Left lung (tissue), 10 donors: ENCODE data around the gene TRMT10B. TPM values are rescaled to one million over a fixed set of nuclear protein-coding genes. Genes with fewer than 3 reads are reported as not detected.
"Not testable (repeated sequence)": the region's sequence is repeated elsewhere in the genome, so short reads cannot be mapped to it uniquely, and the experiment has no call there.

ENCODE experiments used
- ATAC-seq: fragments of 200-7000 bp; cut with Tn5 transposase; one replicate; pipeline ENCODE4 v1.9.1; 2020; ENCODE audit warnings: moderate library complexity
- DNase-seq, 4 donors: peaks; one replicate each; pipeline ENCODE4 v3.0.0-alpha.2; 2013 to 2020
- H3K27ac ChIP-seq, 2 donors: fragments of 200-600 bp; sonication (generic) in 1 of 2; one replicate each; pipeline versions ENCODE4 v1.5.0 to v1.8.0; 2020 to 2021
- H3K27me3 ChIP-seq, 2 donors: fragments of 200-600 bp; sonication (generic) in 1 of 2; one replicate each; pipeline versions ENCODE4 v1.5.0 to v1.8.0; 2020 to 2021
- H3K36me3 ChIP-seq, 2 donors: fragments of 200-600 bp; sonication (generic) in 1 of 2; one replicate each; pipeline versions ENCODE4 v1.5.0 to v1.8.0; 2020 to 2021
- H3K4me1 ChIP-seq, 2 donors: fragments of 200-600 bp; one replicate each; pipeline ENCODE4 v1.8.0; 2021
- H3K4me3 ChIP-seq, 2 donors: fragments of 200-600 bp; sonication (generic) in 1 of 2; one replicate each; pipeline versions ENCODE4 v1.5.0 to v1.8.0; 2020 to 2021; ENCODE audit warnings: mild to moderate bottlenecking in 1 of 2
- H3K9me3 ChIP-seq, 2 donors: fragments of 200-600 bp; sonication (generic) in 1 of 2; one replicate each; pipeline versions ENCODE4 v1.5.0 to v1.8.0; 2020 to 2021
- intact Hi-C, 2 donors: fragments of 100-400 bp; cut with DNase I; formaldehyde crosslinking; loops; one replicate each; pipeline versions ENCODE4 v1.11.2 to v1.14.2; 2022
- polyA plus RNA-seq, 6 donors: library from polyadenylated mRNA; unstranded; fragments of 120-200 nt; gene quantifications; one replicate each; pipeline ENCODE4 v1.2.1, GENCODE V29; 2013; ENCODE audit not compliant: insufficient read length in 6 of 6
- total RNA-seq, 2 donors: library from RNA; stranded (reverse); fragmentation: NEBNext Ultra II Directional; extraction: Animal tissue kit (Norgen Biotek cat#: 25700); gene quantifications; one replicate each; pipeline ENCODE4 v1.2.1, GENCODE V29; 2021
- TF ChIP-seq, protein P1 (sequence below), 2 donors: fragments of 200-600 bp; sonication (generic) in 1 of 2; IDR thresholded peaks; one replicate each; pipeline versions ENCODE4 v1.5.0 to v1.8.0; 2021; ENCODE audit warnings: antibody characterized with exemption in 2 of 2
- donor health status: DM: no; HTN: yes; CAD: no.
- donor health status: DM: no; HTN: no; CAD: no.

TRMT10B gene
- total and polyA plus RNA-seq, 8 donors, result 5.8 to 32.2 (median 26.2) TPM

DNA sequence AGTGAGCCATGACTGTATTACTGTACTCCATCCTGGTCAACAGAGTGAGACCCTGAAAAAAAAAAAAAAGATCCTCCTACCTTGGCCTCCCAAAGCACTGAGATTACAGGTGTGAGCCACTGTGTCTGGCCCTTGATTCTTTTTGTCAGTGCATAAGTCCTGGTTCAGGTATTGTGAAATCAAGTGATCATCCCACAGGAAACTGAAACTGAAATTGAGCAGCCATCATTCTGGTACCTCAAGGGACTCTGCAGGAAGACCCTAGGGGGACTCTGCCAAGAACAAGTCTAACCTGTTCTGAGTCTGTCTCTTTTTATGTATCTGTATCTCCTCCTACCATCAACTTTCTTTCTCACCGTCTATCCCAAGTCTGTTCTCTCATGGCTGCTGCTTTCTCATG lies 45.1 kb downstream of the TRMT10B start:
- Histone ChIP-seq H3K4me3 (no peak overlapping the region), H3K4me1 (peaks cover 15 to 29% of the 10 kb centered on the region in 2 donors), H3K36me3 (no peaks in the 10 kb centered on the region), H3K27ac (no peak overlapping the region), H3K27me3 (no peaks in the 10 kb centered on the region), H3K9me3 (no peaks in the 10 kb centered on the region)
- intact Hi-C loops, result no loop called here
- TF ChIP-seq, protein P1, sequence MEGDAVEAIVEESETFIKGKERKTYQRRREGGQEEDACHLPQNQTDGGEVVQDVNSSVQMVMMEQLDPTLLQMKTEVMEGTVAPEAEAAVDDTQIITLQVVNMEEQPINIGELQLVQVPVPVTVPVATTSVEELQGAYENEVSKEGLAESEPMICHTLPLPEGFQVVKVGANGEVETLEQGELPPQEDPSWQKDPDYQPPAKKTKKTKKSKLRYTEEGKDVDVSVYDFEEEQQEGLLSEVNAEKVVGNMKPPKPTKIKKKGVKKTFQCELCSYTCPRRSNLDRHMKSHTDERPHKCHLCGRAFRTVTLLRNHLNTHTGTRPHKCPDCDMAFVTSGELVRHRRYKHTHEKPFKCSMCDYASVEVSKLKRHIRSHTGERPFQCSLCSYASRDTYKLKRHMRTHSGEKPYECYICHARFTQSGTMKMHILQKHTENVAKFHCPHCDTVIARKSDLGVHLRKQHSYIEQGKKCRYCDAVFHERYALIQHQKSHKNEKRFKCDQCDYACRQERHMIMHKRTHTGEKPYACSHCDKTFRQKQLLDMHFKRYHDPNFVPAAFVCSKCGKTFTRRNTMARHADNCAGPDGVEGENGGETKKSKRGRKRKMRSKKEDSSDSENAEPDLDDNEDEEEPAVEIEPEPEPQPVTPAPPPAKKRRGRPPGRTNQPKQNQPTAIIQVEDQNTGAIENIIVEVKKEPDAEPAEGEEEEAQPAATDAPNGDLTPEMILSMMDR (IDR thresholded peaks at IDR 0.05), result no peak
- DNase-seq, result no peak
- no peak for ATAC-seq

DNA sequence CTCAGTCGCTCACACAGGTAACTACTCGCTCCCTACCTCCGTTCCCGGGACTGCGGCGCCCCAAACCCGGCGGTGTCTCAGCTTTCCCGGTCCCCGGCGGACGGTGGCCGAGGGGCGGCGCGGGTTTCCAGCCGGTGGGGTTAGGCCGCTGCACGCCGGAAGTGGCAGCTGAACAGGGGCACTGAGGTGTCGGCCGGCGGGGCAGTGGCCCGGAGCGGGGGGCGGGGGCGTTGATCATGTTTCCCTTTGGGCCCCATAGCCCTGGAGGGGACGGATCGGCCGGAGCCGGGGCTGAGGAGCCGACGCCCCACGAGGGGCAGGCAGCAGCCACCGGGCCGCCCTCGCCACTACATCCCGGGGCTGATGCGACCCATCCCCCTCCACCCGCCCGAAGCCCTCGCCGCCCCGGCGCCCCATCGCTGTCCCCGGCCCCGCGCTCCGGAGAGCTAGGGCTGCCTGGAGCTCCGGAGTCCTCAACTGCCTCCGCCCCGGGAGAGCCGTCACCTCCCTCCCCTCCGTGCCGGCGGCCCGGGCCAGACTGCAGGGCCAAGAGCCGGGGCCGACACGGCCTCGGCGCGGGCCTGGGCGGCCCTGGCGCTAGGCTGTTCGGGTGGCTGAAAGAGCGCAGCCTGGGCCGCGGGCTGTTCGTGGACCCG lies 47.2 kb downstream of the TRMT10B start, which contains the start of gene DCAF10:
TSS of gene DCAF10 (plus strand) at position 167 of the 656 bp plus-strand sequence. CDS start at position 237, 70 bp downstream.
- Histone ChIP-seq H3K27me3 (no peaks in the 10 kb centered on the region), H3K9me3 (no peaks in the 10 kb centered on the region), H3K36me3 (no peaks in the 10 kb centered on the region), H3K27ac (peak within 1 kb of the TSS; percentile 92), H3K4me1 (peaks cover 15 to 29% of the 10 kb centered on the region in 2 donors), H3K4me3 (peak within 1 kb of the TSS; percentile 94 to 96)
- peak; percentile 83 to 96 (median 86) for DNase-seq
- peak; percentile 97 for ATAC-seq
- intact Hi-C loops, result no loop called here
- TF ChIP-seq, protein P1 (IDR thresholded peaks at IDR 0.05), result no peak

DNA sequence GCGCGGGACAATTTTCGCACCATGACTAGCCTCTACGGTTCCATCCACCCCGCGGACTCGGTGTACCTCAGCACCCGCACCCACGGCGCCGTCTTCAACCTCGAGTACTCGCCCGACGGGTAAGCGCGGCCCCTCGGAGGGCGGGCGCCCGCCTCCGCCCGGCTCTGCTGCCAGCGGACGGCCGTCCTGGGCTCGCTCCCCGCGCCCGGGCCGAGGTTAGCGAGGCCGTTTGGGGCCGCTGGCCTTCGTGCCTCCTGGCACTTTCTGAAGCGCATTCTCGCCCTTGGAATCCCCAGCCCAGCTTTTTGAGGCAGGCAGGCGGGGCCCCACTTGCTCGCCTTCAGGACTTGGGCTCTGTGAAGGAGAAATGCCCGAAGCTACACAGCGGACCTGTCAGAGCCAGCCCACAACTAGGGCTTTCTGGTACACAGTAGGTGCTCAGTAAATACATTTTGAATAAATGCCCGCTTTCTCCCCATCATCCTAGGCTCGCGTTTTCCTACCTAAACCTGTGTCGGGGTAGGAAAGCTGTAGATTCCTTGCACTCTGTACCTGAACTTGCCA lies 47.8 kb downstream of the TRMT10B start:
- Histone ChIP-seq H3K4me3 (peak overlapping the region; percentile 94 to 96), H3K27ac (peak overlapping the region; percentile 92), H3K4me1 (peaks cover 15 to 30% of the 10 kb centered on the region in 2 donors), H3K27me3 (no peaks in the 10 kb centered on the region), H3K36me3 (no peaks in the 10 kb centered on the region), H3K9me3 (no peaks in the 10 kb centered on the region)
- DNase-seq (peak in 3 of 4 donors; percentile 12 to 91 (median 52)), ATAC-seq (peak; percentile 73)
- TF ChIP-seq, protein P1 (IDR thresholded peaks at IDR 0.05), result no peak
- intact Hi-C loops, result no loop called here

DNA sequence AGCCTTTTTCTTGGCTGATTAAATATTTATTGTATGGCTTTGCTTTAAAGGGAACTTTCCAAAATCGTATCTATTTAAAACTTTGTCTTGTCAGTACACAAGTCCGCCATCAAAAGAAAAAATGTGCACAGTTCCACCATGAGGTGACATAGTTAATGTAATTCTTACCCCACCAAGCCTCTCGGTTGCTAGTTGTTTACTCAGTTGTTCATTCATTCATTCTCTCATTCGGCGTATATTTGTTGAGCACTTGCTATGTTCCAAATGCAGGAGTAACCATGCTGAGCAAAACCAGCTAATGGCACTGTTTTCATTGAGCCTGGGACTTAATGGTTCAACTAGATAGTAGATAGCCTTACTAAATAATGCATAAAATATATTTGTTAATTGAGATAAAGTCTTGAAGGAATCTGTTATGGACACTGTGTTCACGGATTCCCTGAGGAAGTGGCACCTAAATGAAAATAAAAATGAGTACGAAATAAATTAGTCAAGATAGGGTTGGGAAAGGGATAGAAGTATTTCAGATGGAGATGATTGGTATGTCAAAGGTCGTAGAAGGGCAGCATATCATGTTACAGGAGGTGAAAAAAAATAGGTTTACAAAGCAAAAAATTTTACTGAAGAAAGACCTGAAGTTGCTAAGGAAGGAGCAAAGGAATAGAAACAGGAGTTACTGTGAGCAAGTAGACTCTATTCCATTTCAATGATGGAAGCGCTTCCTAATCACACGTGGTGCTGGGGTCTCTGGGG lies 48.5 kb downstream of the TRMT10B start:
- TF ChIP-seq, protein P1 (IDR thresholded peaks at IDR 0.05), result no peak
- H3K27ac ChIP-seq, result no peak overlapping the region
- H3K4me3 ChIP-seq, result peak overlapping the region; percentile 94 to 96
- no peak for DNase-seq
- peaks cover 15 to 35% of the 10 kb centered on the region in 2 donors for H3K4me1 ChIP-seq
- H3K9me3 ChIP-seq, result no peaks in the 10 kb centered on the region
- intact Hi-C loops, result no loop called here
- no peaks in the 10 kb centered on the region for H3K36me3 ChIP-seq
- H3K27me3 ChIP-seq, result no peaks in the 10 kb centered on the region
- no peak for ATAC-seq

DNA sequence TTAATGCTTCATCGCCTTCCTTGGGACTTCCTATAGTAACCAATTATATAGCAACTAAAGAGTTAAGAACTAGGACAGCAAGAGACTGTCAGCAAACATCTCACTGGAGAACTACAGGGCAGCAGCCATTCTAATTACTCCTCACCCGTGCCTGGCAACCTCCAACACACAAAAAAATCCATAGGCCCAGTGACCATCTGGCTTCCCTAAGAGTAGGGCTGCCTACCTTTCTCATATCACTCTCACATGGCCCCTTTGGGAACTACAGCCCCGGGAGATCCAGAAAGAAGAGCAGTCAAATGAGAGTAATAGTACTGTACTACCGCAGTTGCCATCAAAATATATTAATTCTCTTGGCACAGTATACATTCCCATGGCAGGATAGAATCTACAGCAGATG lies 52.7 kb downstream of the TRMT10B start:
- Histone ChIP-seq H3K36me3 (no peaks in the 10 kb centered on the region), H3K4me1 (peaks cover 15 to 27% of the 10 kb centered on the region in 2 donors), H3K9me3 (no peaks in the 10 kb centered on the region), H3K27ac (no peak overlapping the region), H3K27me3 (no peaks in the 10 kb centered on the region), H3K4me3 (no peak overlapping the region)
- TF ChIP-seq, protein P1 (IDR thresholded peaks at IDR 0.05), result no peak
- intact Hi-C loops, result no loop called here
- DNase-seq (no peak), ATAC-seq (no peak)

DNA sequence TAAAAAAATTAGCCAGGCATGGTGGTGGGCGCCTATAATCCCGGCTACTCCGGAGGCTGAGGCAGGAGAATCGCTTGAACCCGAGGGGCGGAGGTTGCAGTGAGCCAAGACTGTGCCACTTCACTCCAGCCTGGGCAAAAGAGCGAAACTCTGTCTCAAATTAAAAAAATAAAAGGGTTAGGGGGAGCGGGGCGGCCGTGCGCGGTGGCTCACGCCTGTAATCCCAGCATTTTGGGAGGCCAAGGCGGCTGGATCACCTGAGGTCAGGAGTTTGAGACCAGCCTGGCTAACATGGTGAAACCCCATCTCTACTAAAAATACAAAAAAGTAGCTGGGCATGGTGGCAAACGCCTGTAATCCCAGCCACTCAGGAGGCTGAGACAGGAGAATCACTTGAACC lies 56.1 kb downstream of the TRMT10B start:
- intact Hi-C loops, H3K27ac ChIP-seq, DNase-seq: not testable (repeated sequence)

More for the DNA sequence above, 56.1 kb downstream of the TRMT10B start:
- peaks cover 0 to 15% of the 10 kb centered on the region in 2 donors for H3K4me1 ChIP-seq
- not testable (repeated sequence) for H3K27me3 ChIP-seq, H3K36me3 ChIP-seq, ATAC-seq, H3K4me3 ChIP-seq, H3K9me3 ChIP-seq
